ENCODE results near the gene HAO1. TPM values are rescaled to one million over a fixed set of nuclear protein-coding genes. Genes with fewer than 3 reads are reported as not detected.

Gene HAO1
- total and polyA plus RNA-seq, 9 of the 15 experiments (the other 6 are each of a cell fraction or from before 2014, with no cell fraction given): not detected

DNA sequence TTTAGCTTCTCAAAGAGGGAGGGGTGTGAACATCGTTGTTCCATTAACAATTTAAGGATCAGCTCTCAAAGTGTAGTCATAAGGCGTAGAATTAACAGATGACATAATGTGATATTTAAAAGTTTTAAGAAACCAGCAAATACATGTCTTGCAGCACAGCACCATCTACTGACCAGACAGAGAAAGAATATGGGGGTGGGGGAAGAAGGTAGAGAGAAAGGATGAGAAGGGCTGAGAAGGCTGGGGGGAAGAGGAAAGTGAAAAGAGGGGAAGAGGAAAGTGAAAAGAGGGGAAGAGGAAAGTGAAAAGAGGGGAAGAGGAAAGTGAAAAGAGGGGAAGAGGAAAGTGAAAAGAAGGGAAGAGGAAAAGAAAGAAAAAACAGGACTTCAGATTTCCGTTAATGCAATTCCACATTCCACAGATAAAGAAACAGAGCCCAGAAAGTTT lies 80.9 kb downstream of the HAO1 start (continued):
- no peak for TF ChIP-seq ZNF830 (CRISPR knock-in tag; IDR thresholded peaks at IDR 0.05)
- no peak for TF ChIP-seq AFF4 (CRISPR knock-in tag; IDR thresholded peaks at IDR 0.05)

GRCh38 chr20:7858734-7859250 lies 81.5 kb downstream of the HAO1 start:
- intact Hi-C loops (cut with micrococcal nuclease) (no loop called here), in situ Hi-C loops (cut with MboI) (no loop called here)
- DNase-seq (ENCODE audit: extremely low read depth in 1 of 4, low spot score in 3 of 4): no peak
- H3K36me3 ChIP-seq (ENCODE audit: control insufficient read depth, insufficient read depth, low read length): no peaks in the 10 kb centered on the region
- ChIA-PET POLR2A (no interaction called here), CTCF (ENCODE audit: low intra/inter-chr PET ratio) (no interaction called here)
- no peak overlapping the region for H3K27ac ChIP-seq (ENCODE audit: extremely low read depth, low read depth, low read length)
- BruUV-seq (replicated peaks): no TSS peak
- H3K79me2 ChIP-seq (ENCODE audit: control insufficient read depth, insufficient read depth, low read length): no peaks in the 10 kb centered on the region
- no peaks in the 10 kb centered on the region for H3K27me3 ChIP-seq (ENCODE audit: control insufficient read depth in 2 of 2, insufficient read depth in 2 of 2, low read length in 2 of 2)
- 4% methylated on average over 4 of the region's 4 CpGs for WGBS (ENCODE audit: insufficient coverage, low coverage, missing lambda C conversion rate)
- H3K9me3 ChIP-seq (replicated peaks; ENCODE audit: control insufficient read depth, insufficient read depth, low read depth, low read length): no peaks in the 10 kb centered on the region
- no peaks in the 10 kb centered on the region for H4K20me1 ChIP-seq (replicated peaks; ENCODE audit: control insufficient read depth, insufficient read depth, low read length)
- no peak overlapping the region for H2AFZ ChIP-seq (ENCODE audit: low read depth, low read length)
- FAIRE-seq: no peak
- no peaks in the 10 kb centered on the region for H3K9me1 ChIP-seq (ENCODE audit: control insufficient read depth, insufficient read depth, low read length)
- no peaks in the 10 kb centered on the region for H3K4me1 ChIP-seq (replicated peaks in 1 of 2; ENCODE audit: control insufficient read depth in 2 of 2, insufficient read depth in 2 of 2, low read length in 2 of 2)
- H3K4me3 ChIP-seq: no peak overlapping the region
- H3K4me2 ChIP-seq (ENCODE audit: insufficient read depth, low read length): no peak overlapping the region
- no peak for ATAC-seq
- H3K9ac ChIP-seq (ENCODE audit: insufficient read depth in 1 of 2, low read depth in 2 of 2, low read length in 2 of 2): no peak overlapping the region
- TF ChIP-seq THRA (IDR thresholded peaks at IDR 0.05) (no peak), ZFP1 (CRISPR knock-in tag; IDR thresholded peaks at IDR 0.05) (no peak), ZFP36 (IDR thresholded peaks at IDR 0.05; ENCODE audit: low read depth, low read length, partially characterized antibody) (no peak), ATF7 (IDR thresholded peaks at IDR 0.05) (no peak), ZNF24 (IDR thresholded peaks at IDR 0.05) (no peak), KAT8 (IDR thresholded peaks at IDR 0.05; ENCODE audit: low read depth) (no peak), HDGF (IDR thresholded peaks at IDR 0.05) (no peak), PATZ1 (CRISPR knock-in tag; IDR thresholded peaks at IDR 0.05; ENCODE audit: borderline replicate concordance) (no peak), CLOCK (CRISPR knock-in tag; IDR thresholded peaks at IDR 0.05; ENCODE audit: borderline replicate concordance) (no peak), GTF2F1 (IDR thresholded peaks at IDR 0.05; ENCODE audit: low read depth, low read length) (no peak)

All from K562 (cell line).